DOHH2 (cell line): ENCODE data around the gene KMT2A.

Experiments used
- EZH2phosphoT487 ChIP-seq: fragments of 200-600 bp; sonication (generic); IDR thresholded peaks from 2 replicates; pipeline ENCODE4 v1.6.1; 2017; ENCODE audit warnings: borderline replicate concordance, mild to moderate bottlenecking, antibody characterized with exemption, low read length, moderate library complexity, mixed read lengths
- TF ChIP-seq, protein P1 (sequence below): fragments of 200-600 bp; sonication (generic); IDR thresholded peaks from one replicate; pipeline ENCODE4 v1.5.1; 2014; ENCODE audit warnings: antibody characterized with exemption, mild to moderate bottlenecking, low read depth, low read length; ENCODE audit not compliant: poor library complexity, severe bottlenecking

DNA sequence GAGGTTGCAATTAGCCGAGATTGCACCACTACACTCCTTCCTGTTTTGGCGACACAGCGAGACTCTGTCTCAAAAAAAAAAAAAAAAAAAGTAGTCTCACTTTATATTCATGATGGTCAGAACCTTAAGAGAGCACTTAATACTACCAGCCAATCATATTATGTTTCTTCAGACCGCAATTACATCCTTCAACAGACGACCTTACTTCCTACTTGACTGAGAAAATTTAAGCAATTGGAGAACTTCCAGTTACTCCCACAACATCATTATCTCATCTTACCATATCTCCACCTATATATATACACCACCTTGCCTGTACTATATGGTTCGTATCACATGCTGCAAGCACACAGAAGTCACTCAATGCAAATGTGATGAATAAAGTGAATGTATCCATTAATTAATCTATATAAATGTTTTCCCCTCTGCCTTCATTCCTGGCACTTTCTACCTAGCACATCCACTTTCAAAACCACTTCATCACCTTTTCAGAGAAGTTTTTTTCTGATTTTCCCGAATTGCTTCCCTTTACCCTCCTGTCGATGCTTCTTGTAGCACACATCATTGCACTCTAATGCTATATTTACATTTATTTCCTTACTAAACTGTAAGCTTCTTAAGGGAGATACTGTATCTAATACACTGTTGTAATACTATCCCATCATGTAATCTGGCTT is 21.1 kb upstream of the KMT2A start:
- TF ChIP-seq, protein P1, sequence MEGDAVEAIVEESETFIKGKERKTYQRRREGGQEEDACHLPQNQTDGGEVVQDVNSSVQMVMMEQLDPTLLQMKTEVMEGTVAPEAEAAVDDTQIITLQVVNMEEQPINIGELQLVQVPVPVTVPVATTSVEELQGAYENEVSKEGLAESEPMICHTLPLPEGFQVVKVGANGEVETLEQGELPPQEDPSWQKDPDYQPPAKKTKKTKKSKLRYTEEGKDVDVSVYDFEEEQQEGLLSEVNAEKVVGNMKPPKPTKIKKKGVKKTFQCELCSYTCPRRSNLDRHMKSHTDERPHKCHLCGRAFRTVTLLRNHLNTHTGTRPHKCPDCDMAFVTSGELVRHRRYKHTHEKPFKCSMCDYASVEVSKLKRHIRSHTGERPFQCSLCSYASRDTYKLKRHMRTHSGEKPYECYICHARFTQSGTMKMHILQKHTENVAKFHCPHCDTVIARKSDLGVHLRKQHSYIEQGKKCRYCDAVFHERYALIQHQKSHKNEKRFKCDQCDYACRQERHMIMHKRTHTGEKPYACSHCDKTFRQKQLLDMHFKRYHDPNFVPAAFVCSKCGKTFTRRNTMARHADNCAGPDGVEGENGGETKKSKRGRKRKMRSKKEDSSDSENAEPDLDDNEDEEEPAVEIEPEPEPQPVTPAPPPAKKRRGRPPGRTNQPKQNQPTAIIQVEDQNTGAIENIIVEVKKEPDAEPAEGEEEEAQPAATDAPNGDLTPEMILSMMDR, result no peak
- no peak for TF ChIP-seq EZH2phosphoT487
